HEK293 (cell line): Measurements from ENCODE around the gene SIX3.

Experiments used
- ATF2 ChIP-seq: fragments of 450-650 bp; formaldehyde crosslinking; IDR thresholded peaks from 2 replicates; pipeline ENCODE4 v1.5.1; 2016; ENCODE audit warnings: missing biosample characterization, missing genetic modification characterization, low read depth
- ZNF274 ChIP-seq, 2 experiments: fragments of 200-500 bp in 1 of 2; fragments of 450-650 bp in 1 of 2; sonication (Bioruptor generic) in 1 of 2; formaldehyde crosslinking in 1 of 2; IDR thresholded peaks; 2 replicates each; pipeline versions ENCODE4 v1.5.1 to v1.6.1; 2014 to 2016; ENCODE audit warnings: borderline replicate concordance in 1 of 2, inconsistent platforms in 1 of 2, low read length in 1 of 2, missing biosample characterization in 1 of 2, missing genetic modification characterization in 1 of 2
- TF ChIP-seq, protein P1 (sequence below): fragments of 450-650 bp; formaldehyde crosslinking; IDR thresholded peaks from 2 replicates; pipeline ENCODE4 v1.5.1; 2016; ENCODE audit warnings: missing biosample characterization, missing genetic modification characterization
- TF ChIP-seq, protein P2 (sequence below): fragments of 450-650 bp; IDR thresholded peaks from 2 replicates; pipeline ENCODE4 v1.5.1; 2018; ENCODE audit warnings: missing biosample characterization, mild to moderate bottlenecking, missing genetic modification characterization

DNA sequence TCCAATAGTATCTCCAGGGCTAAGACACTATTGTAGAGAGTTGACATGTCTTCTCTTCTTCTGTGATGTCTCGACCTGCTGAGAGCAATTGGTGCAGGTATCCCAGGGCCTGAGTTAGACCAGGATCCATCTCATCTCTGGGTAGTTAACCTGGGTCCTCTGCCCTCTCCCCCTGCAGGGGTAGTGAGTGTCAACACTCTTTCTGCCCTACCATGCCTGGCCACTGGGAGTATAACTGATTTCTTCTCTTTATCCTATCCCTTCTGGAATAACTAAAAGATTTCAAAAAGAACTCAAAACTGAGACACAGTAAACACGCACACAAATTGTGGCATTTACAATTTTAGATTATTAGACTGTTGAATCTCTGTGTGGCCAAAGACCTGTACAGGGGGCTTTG is 20.8 kb upstream of the SIX3 start:
- TF ChIP-seq, protein P1, sequence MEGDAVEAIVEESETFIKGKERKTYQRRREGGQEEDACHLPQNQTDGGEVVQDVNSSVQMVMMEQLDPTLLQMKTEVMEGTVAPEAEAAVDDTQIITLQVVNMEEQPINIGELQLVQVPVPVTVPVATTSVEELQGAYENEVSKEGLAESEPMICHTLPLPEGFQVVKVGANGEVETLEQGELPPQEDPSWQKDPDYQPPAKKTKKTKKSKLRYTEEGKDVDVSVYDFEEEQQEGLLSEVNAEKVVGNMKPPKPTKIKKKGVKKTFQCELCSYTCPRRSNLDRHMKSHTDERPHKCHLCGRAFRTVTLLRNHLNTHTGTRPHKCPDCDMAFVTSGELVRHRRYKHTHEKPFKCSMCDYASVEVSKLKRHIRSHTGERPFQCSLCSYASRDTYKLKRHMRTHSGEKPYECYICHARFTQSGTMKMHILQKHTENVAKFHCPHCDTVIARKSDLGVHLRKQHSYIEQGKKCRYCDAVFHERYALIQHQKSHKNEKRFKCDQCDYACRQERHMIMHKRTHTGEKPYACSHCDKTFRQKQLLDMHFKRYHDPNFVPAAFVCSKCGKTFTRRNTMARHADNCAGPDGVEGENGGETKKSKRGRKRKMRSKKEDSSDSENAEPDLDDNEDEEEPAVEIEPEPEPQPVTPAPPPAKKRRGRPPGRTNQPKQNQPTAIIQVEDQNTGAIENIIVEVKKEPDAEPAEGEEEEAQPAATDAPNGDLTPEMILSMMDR (tag by site-specific recombination), result no peak
- TF ChIP-seq, protein P2, sequence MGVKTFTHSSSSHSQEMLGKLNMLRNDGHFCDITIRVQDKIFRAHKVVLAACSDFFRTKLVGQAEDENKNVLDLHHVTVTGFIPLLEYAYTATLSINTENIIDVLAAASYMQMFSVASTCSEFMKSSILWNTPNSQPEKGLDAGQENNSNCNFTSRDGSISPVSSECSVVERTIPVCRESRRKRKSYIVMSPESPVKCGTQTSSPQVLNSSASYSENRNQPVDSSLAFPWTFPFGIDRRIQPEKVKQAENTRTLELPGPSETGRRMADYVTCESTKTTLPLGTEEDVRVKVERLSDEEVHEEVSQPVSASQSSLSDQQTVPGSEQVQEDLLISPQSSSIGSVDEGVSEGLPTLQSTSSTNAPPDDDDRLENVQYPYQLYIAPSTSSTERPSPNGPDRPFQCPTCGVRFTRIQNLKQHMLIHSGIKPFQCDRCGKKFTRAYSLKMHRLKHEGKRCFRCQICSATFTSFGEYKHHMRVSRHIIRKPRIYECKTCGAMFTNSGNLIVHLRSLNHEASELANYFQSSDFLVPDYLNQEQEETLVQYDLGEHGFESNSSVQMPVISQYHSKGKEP (tag by site-specific recombination), result no peak
- no peak for TF ChIP-seq ATF2 (tag by site-specific recombination)
- TF ChIP-seq ZNF274 (IDR thresholded peaks at IDR 0.05; ENCODE audit: low read length), result no peak
- no peak for TF ChIP-seq ZNF274 (tag by site-specific recombination; IDR thresholded peaks at IDR 0.05; ENCODE audit: borderline replicate concordance)
